CD4-positive, alpha-beta T cell treated with Interleukin-12 subunit alpha and Interleukin-12 subunit beta, for 1 hour (primary cell): ENCODE data around the gene LDLRAD2.

Source experiments
- DNase-seq: peaks from one replicate; pipeline ENCODE4 v3.0.0-alpha.2; 2020

LDLRAD2 gene

GRCh38 chr1:21864730-21865129, 52.7 kb downstream of the LDLRAD2 start:
- DNase-seq = no peak

GRCh38 chr1:21865609-21865942, 53.5 kb downstream of the LDLRAD2 start:
- DNase-seq = no peak

DNA sequence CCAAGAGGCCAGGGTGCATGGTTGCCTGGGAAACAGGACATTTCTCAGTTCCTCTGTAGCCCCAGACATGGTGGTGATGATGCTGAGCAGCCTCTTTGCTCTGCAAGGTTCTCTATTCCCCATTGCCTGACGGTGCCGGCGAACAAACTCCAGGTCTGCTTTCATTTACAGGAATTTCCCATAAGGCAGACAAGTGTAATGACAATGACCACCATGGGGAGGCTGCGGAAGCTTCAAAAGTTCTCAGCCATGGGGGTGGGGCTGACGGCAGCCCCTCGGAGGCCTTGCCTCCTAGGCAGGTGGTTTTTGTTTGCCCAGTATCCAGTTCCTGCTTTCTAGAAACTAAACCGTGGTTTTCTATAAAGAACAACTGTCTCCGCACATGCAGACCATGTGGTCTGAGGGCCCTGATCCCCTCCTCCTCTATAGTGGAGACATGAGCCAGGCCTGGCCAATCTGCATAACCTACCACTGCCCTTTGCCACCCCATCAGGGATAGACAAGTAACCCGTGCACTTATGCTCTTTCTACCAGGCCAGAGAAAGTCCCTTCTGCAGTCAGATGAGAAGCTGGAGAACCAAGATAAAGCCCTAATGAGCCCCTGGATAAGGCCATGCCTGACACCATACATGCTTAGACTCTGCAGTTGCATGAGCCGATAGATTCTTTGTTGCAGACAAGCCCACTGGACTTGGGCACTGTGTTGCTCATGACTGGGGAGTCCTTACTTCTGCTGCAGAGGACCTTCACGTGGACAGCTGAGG, 54.1 kb downstream of the LDLRAD2 start:
- peak; percentile 11 for DNase-seq

DNA sequence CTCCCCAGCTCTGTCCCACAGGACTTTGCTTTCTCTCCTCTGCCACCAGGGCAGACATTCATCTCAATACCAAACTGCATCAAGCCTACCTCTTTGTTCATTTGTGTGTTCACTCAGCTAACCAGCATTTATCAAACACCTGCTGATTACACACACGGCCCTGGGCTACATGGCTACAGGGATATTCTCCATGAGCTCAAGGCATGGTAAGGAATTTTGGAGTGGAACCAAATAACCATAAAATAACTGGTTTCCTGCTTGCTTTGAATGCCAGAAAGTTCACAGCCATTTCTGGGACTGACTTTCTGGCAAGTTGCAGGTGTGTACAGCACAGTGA, 54.6 kb downstream of the LDLRAD2 start:
- DNase-seq = no peak

DNA sequence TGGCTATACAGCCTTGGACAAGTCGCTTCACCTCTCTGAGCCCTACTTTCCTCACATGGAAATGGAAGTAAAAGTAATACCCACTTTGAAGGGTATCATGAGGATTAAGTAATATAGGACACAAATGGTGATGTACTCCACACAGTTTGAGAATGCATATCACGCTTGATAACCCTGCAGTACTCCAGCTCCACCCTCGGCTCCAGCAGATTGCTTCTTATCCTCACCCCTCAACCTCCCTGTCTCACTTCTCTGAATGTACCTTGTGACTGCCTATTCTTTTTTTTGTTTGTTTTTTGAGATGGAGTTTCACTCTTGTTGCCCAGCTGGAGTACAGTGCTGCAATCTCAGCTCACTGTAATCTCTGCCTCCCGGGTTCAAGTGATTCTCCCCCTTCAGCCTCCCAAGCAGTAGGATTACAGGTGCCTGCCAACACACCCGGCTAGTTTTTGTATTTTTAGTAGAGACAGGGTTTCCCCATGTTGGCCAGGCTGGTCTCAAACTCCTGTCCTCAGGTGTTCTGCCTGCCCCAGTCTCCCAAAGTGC, 55.5 kb downstream of the LDLRAD2 start:
- DNase-seq = no peak

DNA sequence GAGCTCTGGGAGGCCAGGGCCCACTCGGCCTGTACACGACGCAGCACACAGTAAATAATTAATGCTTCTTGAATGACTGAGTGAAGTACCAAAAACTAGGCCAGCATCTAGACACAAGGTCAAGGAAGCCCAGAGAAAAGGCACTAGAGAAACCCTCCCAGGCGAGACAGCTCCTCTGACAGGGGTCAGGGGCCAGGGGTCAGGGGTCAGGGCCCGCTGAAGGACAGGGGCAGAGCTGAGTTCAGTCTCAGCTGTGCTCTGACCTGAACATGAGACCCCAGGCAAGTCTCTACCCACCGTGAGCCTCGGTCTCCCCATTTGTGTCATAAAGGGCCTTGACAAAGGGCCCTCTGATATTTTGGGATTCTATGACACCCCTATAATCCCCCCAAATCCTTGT, 56.4 kb downstream of the LDLRAD2 start:
- DNase-seq = no peak

GRCh38 chr1:21868941-21869454, 56.9 kb downstream of the LDLRAD2 start:
- DNase-seq = no peak

DNA sequence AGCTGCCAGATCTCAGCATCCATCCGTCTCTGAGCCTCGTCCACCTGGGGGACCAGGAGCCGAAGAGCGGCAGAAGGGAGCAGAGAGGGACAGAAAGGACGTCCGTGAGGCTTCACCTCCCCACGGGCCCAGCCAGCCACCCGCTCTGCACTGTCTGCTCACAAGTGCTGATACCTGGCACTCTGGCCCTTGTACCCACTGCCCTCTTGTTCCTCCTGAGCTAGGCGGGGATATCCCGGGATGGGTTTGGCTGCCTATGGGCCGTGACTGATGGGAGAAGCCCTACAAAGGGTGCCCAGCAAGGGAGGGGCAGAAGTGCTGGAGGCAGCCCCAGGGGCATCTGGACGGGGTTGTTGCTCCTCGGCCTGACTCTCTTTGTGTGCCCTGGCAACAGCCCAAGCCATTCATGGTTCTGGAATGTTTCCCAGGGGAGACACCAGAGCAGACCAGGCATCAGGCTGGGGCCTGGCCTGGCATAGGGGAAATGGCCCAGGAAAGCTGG, 57.6 kb downstream of the LDLRAD2 start:
- no peak for DNase-seq

DNA sequence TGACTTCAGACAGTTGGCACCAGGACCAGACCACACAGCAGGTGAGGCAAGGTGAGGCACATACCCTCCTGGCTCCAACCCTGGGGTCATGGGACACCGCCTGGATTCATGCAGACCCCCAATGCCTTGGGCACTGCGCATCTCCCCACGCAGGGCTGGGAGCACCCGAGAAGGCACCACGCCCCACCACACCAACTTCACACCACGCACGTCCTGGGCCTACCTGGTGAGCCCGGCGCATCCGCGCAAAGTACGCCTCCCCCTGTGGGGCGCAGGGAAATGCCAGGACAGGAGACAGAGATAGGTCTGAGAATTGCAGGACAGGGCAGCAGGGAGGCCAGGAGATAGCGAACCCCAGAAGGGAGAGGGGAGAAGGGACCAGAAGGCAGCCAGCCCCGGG, 58.5 kb downstream of the LDLRAD2 start:
- DNase-seq = no peak

- DNase-seq = no peak
Measured at GRCh38 chr1:21871943-21872342, 59.9 kb downstream of the LDLRAD2 start.

- no peak for DNase-seq
Measured at GRCh38 chr1:21872445-21873079, 60.5 kb downstream of the LDLRAD2 start.

DNA sequence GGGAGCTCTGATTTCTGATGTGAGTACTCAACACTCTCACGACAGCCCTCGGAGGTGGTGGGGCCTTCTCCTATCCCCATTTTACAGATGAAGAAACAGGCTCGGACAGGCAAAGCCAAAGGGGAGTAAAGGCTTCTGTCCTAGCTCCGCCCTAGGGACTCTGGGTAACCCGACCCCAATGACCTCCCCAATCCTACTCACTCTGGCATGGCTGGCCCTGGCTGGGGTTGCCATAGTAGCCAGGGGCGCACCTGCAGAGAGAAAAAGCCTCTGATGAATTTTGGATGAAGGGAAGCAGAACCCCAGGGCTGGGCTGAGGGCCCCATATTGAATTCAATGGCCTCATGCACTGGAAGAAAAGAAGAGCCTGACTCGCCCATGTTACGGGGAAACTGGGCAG, 61.1 kb downstream of the LDLRAD2 start:
- DNase-seq = no peak

- DNase-seq = no peak
Measured at GRCh38 chr1:21873761-21874160, 61.7 kb downstream of the LDLRAD2 start.

DNA sequence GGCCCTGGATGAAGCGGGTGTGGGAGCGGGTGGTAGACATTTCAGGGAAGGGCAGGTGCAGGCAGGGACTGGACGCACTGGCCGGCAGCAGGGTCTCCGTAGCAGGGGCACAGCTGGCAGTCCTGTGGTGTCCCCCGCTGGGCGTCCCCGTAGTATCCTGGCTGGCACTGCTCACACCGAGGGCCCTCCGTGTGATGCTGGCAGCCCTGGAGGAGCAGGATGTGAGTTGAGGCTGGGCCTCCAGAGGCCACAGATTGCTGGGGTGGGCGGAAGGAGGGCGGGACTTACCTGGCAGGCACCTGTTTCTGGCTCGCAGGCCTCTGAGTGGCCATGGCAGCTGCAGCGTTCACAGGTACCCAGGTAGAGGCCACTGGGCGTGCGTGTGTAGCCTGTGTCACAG, 62.3 kb downstream of the LDLRAD2 start:
- DNase-seq = no peak
